Neuronal stem cell (in vitro differentiated cells): ENCODE measurements around the gene PLA2G2E.

Experiments used
- DNase-seq: peaks from one replicate; pipeline ENCODE4 v3.0.0-alpha.2; 2013; ENCODE audit warnings: low spot score
- H2AFZ ChIP-seq: one replicate; pipeline ENCODE4 v1.6.1; 2013; ENCODE audit warnings: mild to moderate bottlenecking, low read length, inconsistent platforms
- H2AK5ac ChIP-seq: 2 replicates; pipeline ENCODE4 v1.6.1; 2013; ENCODE audit warnings: low read depth, mild to moderate bottlenecking, inconsistent platforms, low read length, moderate library complexity, mixed read lengths
- H2BK120ac ChIP-seq: 2 replicates; pipeline ENCODE4 v1.6.1; 2013; ENCODE audit warnings: low read depth, mild to moderate bottlenecking, inconsistent platforms, low read length, moderate library complexity, mixed read lengths
- H2BK12ac ChIP-seq: one replicate; pipeline ENCODE4 v1.6.1; 2013; ENCODE audit warnings: low read length, inconsistent platforms
- H2BK15ac ChIP-seq: 2 replicates; pipeline ENCODE4 v1.6.1; 2013; ENCODE audit warnings: mild to moderate bottlenecking, low read length, inconsistent platforms, mixed read lengths
- H2BK5ac ChIP-seq: one replicate; pipeline ENCODE4 v1.6.1; 2013; ENCODE audit warnings: inconsistent platforms, mild to moderate bottlenecking, low read length, moderate library complexity
- H3K14ac ChIP-seq: one replicate; pipeline ENCODE4 v1.6.1; 2013; ENCODE audit warnings: low read length, inconsistent platforms
- H3K18ac ChIP-seq: 2 replicates; pipeline ENCODE4 v1.6.1; 2013; ENCODE audit warnings: low read length, inconsistent platforms
- H3K23ac ChIP-seq: 2 replicates; pipeline ENCODE4 v1.6.1; 2013; ENCODE audit warnings: low read depth, mild to moderate bottlenecking, mixed read lengths, low read length, inconsistent platforms; ENCODE audit not compliant: poor library complexity
- H3K27ac ChIP-seq: replicated peaks from 3 replicates; pipeline ENCODE4 v1.5.1; 2013; ENCODE audit warnings: low read length, inconsistent platforms
- H3K27me3 ChIP-seq, 3 experiments: 2 replicates each; pipeline ENCODE4 v1.6.1; 2013; ENCODE audit warnings: low read length in 3 of 3, mild to moderate bottlenecking in 2 of 3, inconsistent platforms in 1 of 3, low read depth in 1 of 3, mixed read lengths in 1 of 3, moderate library complexity in 1 of 3; ENCODE audit not compliant: control insufficient read depth in 3 of 3, insufficient read depth in 3 of 3
- H3K36me3 ChIP-seq, 2 donors: replicated peaks in 1 of 2; 2 replicates each; pipeline ENCODE4 v1.6.1; 2013; ENCODE audit warnings: low read length in 2 of 2; ENCODE audit not compliant: control insufficient read depth in 2 of 2, insufficient read depth in 2 of 2
- H3K4ac ChIP-seq: 2 replicates; pipeline ENCODE4 v1.6.1; 2013; ENCODE audit warnings: inconsistent platforms, mild to moderate bottlenecking, low read length, moderate library complexity
- H3K4me1 ChIP-seq, 2 donors: 1 replicate in 1 of 2; 2 replicates in 1 of 2; pipeline ENCODE4 v1.6.1; 2013; ENCODE audit warnings: low read length in 2 of 2, low read depth in 1 of 2; ENCODE audit not compliant: control insufficient read depth in 2 of 2, insufficient read depth in 1 of 2
- H3K4me2 ChIP-seq: one replicate; pipeline ENCODE4 v1.6.1; 2013; ENCODE audit warnings: mild to moderate bottlenecking, low read length, inconsistent platforms; ENCODE audit not compliant: insufficient read depth, poor library complexity, severe bottlenecking
- H3K4me3 ChIP-seq, 2 donors: 2 replicates each; pipeline ENCODE4 v1.5.1; 2013; ENCODE audit warnings: low read length in 2 of 2, mild to moderate bottlenecking in 2 of 2, inconsistent platforms in 1 of 2, moderate library complexity in 1 of 2
- H3K79me1 ChIP-seq: one replicate; pipeline ENCODE4 v1.6.1; 2013; ENCODE audit warnings: low read depth, mild to moderate bottlenecking, inconsistent platforms, low read length, moderate library complexity
- H3K9ac ChIP-seq: one replicate; pipeline ENCODE4 v1.6.1; 2013; ENCODE audit warnings: mild to moderate bottlenecking, low read depth, low read length, inconsistent platforms; ENCODE audit not compliant: poor library complexity
- H3K9me3 ChIP-seq, 2 donors: replicated peaks in 1 of 2; 2 replicates each; pipeline versions ENCODE3 to v1.6.1; 2013; ENCODE audit warnings: low read length in 2 of 2, mild to moderate bottlenecking in 2 of 2, inconsistent platforms in 1 of 2, low read depth in 1 of 2, mixed read lengths in 1 of 2, moderate library complexity in 1 of 2; ENCODE audit not compliant: control insufficient read depth in 2 of 2, insufficient read depth in 1 of 2
- H4K8ac ChIP-seq: one replicate; pipeline ENCODE4 v1.6.1; 2013; ENCODE audit warnings: low read depth, mild to moderate bottlenecking, inconsistent platforms, low read length, moderate library complexity
- H4K91ac ChIP-seq: one replicate; pipeline ENCODE4 v1.6.1; 2013; ENCODE audit warnings: low read length, low read depth, mild to moderate bottlenecking, inconsistent platforms; ENCODE audit not compliant: poor library complexity
- WGBS, 2 donors: extraction: QIAGEN DNeasy Blood & Tissue Kit; methylation state at CpG; one replicate each; pipeline ENCODE4 v1.1.7; 2013; ENCODE audit warnings: missing lambda C conversion rate in 2 of 2, mixed read lengths in 1 of 2; ENCODE audit not compliant: insufficient read length in 2 of 2, insufficient replicate concordance in 1 of 2; ENCODE audit errors: extremely low coverage in 2 of 2; 5-methylcytosine and 5-hydroxymethylcytosine counted together

Gene PLA2G2E

DNA sequence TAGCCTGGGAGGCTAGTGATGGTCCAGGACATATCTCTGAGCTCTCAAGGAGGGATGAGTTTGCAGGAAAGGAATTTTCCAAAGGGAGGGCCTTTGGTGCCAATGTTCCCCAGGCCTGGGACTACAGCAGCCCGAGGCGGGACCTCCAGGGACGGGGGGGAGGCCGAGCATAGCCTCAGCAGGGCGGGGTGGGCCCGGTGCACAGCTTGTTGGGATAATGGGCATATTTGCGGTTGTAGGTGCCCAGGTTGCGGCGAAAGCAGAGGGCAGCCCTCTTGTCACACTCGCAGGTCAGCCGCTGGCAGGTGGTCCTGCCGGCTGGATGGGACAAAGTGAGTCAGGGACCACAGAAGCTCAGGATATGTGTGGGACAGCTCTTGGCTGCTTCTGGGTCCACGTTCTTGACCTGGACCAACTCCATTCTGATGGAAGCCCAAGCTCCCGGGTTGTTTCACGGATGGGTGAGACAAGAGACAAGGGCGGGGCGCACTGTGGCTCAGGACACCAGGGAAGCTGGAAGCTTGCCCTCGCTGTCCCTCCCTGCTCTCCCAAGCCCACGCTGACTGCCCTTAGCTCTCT is 3.2 kb downstream of the PLA2G2E start:
- Histone ChIP-seq H2BK120ac (no peak overlapping the region), H2BK15ac (no peak overlapping the region), H3K36me3 (no peaks in the 10 kb centered on the region), H3K14ac (peak overlapping the region; percentile 75), H3K79me1 (peaks cover 2% of the 10 kb centered on the region), H3K4ac (no peak overlapping the region), H3K18ac (peak overlapping the region; percentile 69), H3K23ac (peak overlapping the region; percentile 49), H2BK5ac (peak overlapping the region; percentile 78), H2AK5ac (peak overlapping the region; percentile 92), H4K8ac (no peak overlapping the region), H3K4me1 (peaks cover 0 to 9% of the 10 kb centered on the region in 2 donors), H4K91ac (no peak overlapping the region), H3K4me3 (no peak overlapping the region), H3K27ac (no peak overlapping the region), H2BK12ac (peak overlapping the region; percentile 4), H3K9ac (no peak overlapping the region), H3K9me3 (no peaks in the 10 kb centered on the region), H2AFZ (no peak overlapping the region), H3K27me3 (peaks cover 0 to 28% (median 0%) of the 10 kb centered on the region in 3 experiments), H3K4me2 (no peak overlapping the region)
- no CpG with 5 or more reads among the region's 19 CpGs for WGBS, 2 donors
- DNase-seq = no peak

DNA sequence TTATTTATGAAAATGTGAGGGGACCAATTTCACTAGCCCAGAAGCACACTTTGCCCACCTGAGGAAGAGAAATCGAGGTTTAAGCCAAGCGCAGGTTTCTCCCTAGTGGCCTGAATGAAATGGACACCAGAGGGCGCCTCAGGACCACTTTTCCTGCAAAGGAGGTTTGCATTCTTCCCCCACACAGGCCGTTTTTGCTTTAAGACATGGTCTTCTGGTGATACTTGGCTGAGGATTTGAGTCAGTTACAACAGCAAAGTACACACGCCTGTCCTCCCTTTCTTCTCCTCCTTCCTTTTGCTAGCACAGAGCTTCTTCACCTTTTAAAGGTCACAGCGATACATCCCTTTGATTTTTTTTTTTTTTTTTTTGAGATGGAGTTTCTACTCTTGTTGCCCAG is 5.4 kb downstream of the PLA2G2E start:
- Histone ChIP-seq H2AFZ (no peak overlapping the region), H2BK12ac (no peak overlapping the region), H3K36me3 (peaks cover 4 to 17% of the 10 kb centered on the region in 2 donors), H2BK5ac (no peak overlapping the region), H4K8ac (no peak overlapping the region), H3K18ac (no peak overlapping the region), H2BK15ac (no peak overlapping the region), H3K4me1 (peaks cover 0 to 1% of the 10 kb centered on the region in 2 donors), H3K9ac (no peak overlapping the region), H3K4me3 (no peak overlapping the region), H3K9me3 (no peaks in the 10 kb centered on the region), H3K4ac (no peak overlapping the region), H2AK5ac (no peak overlapping the region), H3K79me1 (peaks cover 2% of the 10 kb centered on the region), H3K23ac (no peak overlapping the region), H2BK120ac (no peak overlapping the region), H3K14ac (no peak overlapping the region), H3K27ac (no peak overlapping the region), H3K27me3 (peaks cover 0 to 13% (median 0%) of the 10 kb centered on the region in 3 experiments), H4K91ac (no peak overlapping the region), H3K4me2 (no peak overlapping the region)
- no CpG with 5 or more reads among the region's 6 CpGs for WGBS, 2 donors
- peak; percentile 79 for DNase-seq

DNA sequence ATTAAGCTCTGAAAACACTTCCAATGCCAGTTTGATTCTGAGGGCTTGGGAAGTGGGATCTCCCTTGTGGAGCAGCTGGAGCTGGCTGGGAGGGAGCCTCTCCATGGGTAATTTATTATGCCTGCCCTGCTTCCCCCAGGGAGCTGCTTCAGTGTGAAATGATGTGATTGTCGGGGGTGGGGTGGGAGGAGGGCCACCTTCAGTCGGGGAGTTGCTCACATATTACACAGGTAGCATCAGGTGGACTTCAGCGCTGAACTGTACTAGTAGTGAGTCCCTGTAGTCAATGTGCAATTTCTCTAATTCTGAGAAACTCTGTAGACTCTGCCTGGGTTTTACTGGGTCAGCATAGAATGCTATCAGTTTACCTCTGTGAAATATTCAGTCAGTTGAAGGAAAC is 12.8 kb downstream of the PLA2G2E start:
- H2AK5ac ChIP-seq = no peak overlapping the region
- no peak overlapping the region for H2BK120ac ChIP-seq
- WGBS, 2 donors = no CpG with 5 or more reads among the region's 3 CpGs
- no peak overlapping the region for H3K9ac ChIP-seq
- H2BK15ac ChIP-seq = no peak overlapping the region
- H4K8ac ChIP-seq = no peak overlapping the region
- no peak overlapping the region for H4K91ac ChIP-seq
- no peak for DNase-seq
- H3K23ac ChIP-seq = no peak overlapping the region
- H2BK5ac ChIP-seq = no peak overlapping the region
- H3K36me3 ChIP-seq = peaks cover 39 to 88% of the 10 kb centered on the region in 2 donors
- H2AFZ ChIP-seq = no peak overlapping the region
- H3K27ac ChIP-seq = no peak overlapping the region
- no peaks in the 10 kb centered on the region for H3K9me3 ChIP-seq
- no peak overlapping the region for H3K4ac ChIP-seq
- no peaks in the 10 kb centered on the region for H3K4me1 ChIP-seq
- no peak overlapping the region for H3K14ac ChIP-seq
- no peaks in the 10 kb centered on the region for H3K27me3 ChIP-seq
- H3K79me1 ChIP-seq = no peaks in the 10 kb centered on the region
- no peak overlapping the region for H3K4me2 ChIP-seq
- no peak overlapping the region for H3K4me3 ChIP-seq
- no peak overlapping the region for H2BK12ac ChIP-seq
- no peak overlapping the region for H3K18ac ChIP-seq

DNA sequence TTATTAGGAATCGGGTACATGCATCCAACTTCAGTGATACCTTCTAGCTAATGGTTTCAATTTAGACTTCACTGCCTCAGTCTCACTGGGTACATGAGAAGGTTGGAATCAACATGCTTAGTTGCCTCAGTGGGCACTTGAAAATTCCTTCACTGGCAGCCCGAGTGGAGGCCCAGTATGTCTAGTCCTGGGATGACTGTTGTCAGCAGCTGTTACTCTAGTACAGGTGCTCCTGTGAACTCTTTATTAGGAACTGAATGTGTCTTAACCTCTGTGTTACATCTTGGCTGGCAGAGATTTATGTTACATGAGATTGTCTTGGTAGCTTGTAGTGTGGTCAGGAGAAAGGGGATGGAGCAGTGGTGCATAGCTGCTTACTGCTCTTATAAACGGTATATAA is 13.4 kb downstream of the PLA2G2E start:
- H2BK12ac ChIP-seq = no peak overlapping the region
- H3K4me2 ChIP-seq = no peak overlapping the region
- H3K4me3 ChIP-seq = no peak overlapping the region
- H3K79me1 ChIP-seq = no peaks in the 10 kb centered on the region
- no peak overlapping the region for H2AK5ac ChIP-seq
- H2BK5ac ChIP-seq = no peak overlapping the region
- H4K91ac ChIP-seq = no peak overlapping the region
- no peak overlapping the region for H2BK120ac ChIP-seq
- no peak overlapping the region for H3K23ac ChIP-seq
- H3K27ac ChIP-seq = no peak overlapping the region
- H3K18ac ChIP-seq = no peak overlapping the region
- no peak overlapping the region for H2BK15ac ChIP-seq
- no peak overlapping the region for H2AFZ ChIP-seq
- no peaks in the 10 kb centered on the region for H3K9me3 ChIP-seq
- H3K14ac ChIP-seq = no peak overlapping the region
- no CpG with 5 or more reads among the region's 3 CpGs for WGBS, 2 donors
- peaks cover 39 to 93% of the 10 kb centered on the region in 2 donors for H3K36me3 ChIP-seq
- no peak overlapping the region for H4K8ac ChIP-seq
- DNase-seq = no peak
- no peaks in the 10 kb centered on the region for H3K27me3 ChIP-seq
- H3K4me1 ChIP-seq = no peaks in the 10 kb centered on the region
- no peak overlapping the region for H3K4ac ChIP-seq
- H3K9ac ChIP-seq = no peak overlapping the region
